Measurements from ENCODE around the gene RIIAD1.
"Not testable (repeated sequence)": the region's sequence is repeated elsewhere in the genome, so short reads cannot be mapped to it uniquely, and the experiment has no call there.

The RIIAD1 gene

DNA sequence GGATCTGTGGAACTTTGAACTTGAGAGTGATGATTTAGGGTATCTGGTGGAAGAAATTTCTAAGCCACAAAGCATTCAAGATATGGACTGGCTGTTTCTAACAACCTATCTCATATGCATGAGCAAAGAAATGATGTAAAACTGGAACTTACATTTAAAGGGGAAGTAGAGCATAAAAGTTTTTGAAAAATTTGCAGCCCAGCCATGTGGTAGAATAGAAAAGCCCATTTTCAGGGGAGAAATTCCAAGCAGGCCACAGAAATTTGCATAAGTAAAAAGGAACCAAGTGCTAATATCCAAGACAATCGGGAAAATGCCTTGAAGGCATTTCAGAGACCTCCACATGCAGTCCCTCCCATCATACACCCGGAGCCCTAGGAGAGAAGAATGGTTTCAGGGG is 15.7 kb downstream of the RIIAD1 start:
- DNase-seq (ENCODE audit: low spot score): no peak

DNA sequence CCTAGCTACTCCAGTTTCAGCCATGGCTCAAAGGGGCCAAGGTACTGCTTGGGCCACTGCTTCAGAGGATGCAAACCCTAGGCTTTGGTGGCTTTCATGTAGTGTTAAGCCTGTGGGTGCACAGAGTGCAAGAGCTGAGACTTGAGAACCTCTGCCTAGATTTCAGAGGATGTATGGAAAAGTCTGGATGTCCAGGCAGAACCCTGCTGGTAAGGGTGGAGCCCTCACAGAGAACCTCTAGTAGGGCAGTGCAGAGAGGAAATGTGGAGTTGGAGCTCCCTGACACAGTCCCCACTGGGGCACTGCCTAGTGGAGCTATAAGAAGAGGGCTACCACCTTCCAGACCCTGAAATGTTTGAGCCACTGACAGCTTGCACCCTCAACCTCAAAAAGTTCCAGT is 16.2 kb downstream of the RIIAD1 start:
- no peak for DNase-seq (ENCODE audit: low spot score)

DNA sequence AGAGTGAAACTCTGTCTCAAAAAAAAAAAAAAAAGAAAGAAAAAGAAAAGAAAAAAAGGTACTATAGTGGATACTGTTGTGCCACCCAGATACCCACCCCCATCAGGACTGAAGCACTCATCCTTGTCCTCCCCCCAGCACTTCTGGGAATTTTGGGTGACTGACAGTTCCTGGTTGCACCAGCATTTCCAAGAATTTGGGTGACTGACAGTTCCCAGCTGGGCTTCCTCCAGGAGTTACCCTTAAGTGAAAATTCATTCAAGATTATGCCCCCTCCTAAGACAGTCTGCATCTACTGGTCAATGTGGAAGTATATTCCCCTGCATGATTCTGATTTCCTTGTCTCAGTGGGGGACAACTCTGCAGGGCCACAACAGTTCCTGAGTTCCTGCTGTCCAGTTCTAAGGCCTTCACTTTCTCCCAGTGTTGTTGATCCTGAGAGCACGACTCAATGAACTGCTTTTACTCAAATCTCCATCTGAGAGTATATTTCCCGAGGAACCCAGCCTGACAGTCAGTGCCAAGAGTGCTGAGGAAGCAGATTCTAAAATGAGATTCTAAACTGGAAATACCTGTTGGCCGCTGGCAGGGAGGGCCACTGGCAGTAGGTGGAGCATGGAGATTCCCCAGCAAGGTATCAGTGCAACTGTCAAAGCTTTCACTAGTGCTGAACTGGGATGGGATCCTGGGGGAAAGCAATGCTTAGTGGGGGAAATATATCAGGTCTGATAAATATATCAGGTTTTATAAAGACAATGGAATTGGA is 18.5 kb downstream of the RIIAD1 start:
- no peak for DNase-seq (ENCODE audit: low spot score)

DNA sequence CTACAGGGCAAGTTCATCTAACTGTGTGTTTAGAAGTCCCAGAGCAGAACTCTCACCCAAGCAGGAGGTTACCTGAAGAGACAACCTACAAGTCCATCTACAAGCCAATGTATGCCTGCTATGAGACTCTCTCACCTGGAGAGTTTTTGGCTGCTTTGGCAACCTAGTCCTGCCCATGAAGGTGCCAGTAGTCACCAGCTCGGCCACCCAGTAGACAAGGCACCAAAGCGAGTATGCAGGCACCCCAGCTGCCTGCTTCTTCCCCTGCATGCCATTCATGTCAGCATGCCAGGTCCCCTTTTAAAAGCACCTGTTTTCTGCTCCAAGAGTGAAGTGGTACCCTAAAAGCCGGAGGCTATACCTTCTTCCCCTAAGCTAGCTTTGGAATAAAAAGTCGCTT is 20.2 kb downstream of the RIIAD1 start:
- DNase-seq (ENCODE audit: low spot score): no peak

DNA sequence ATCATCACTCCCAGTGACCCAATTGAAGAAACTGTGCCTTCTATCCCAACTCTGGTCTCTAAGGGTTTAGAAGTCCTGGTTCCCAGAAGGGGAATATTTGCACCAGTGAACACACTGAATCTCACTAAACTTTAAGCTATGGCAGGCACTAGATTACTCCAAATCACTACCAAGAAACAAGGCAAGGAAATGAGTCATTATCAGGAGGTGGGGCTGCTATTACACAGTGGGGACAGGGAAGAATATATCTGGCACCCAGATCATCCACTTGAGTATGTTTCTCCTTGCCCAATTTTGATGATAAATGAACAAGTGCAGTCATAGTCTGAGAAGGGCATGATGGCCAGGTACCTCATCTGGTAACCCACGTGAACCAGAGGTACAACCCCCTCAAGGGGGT is 35.0 kb downstream of the RIIAD1 start:
- DNase-seq (ENCODE audit: low spot score): no peak

DNA sequence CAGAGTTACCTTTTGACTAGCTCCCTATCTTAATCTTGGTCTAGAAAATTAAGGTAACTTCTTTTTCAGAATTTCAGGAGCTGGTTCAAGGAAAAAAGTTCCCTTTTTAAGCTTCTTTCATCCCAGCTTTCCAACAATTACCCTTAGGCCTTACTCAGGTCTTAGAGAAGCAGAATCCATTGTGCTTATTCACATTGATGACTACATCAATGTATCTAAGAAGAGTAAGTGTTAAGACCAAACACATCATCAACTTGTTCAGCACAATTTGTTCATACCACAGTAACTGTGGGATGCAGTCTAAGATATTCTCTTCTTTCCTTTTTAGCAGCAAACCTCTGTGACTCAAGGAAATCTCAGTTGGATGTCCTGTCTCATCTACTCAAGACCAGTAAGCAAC is 37.9 kb downstream of the RIIAD1 start:
- no peak for DNase-seq (ENCODE audit: low spot score)

DNA sequence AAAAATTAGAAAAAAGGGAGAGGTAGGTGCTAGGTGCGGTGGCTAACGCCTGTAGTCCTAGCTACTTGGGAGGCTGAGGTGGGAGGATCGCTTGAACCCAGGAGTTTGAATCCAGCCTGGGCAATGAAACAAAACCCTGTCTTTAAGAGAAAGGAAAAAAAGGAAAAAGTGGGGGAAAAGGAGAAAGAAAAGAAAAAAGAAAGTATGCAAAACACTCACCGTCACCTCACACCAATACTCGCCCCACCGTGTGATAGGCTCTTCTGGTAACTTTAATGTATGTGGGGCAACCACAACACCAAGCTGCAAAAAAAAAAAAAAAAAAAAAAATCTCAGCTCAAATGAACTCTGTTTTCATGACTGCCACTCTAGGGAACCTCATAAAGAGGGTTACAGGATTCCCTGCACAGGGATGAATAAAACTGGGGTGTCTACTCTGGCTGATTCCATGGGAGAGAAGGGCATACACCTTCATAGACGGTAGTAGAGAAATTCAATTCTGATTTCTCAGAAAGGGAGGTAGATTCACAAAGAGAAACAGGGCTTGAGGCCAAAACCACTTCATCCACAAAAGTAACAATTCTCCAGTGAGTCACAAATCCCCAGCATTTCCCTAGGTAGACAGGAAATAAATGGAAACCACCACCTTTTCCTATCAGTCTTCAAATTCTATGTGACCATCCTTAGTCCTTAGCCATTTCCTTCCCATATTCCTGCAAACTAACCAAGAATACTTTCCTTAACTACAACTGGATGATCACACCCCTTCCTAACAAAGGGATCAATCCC is 39.5 kb downstream of the RIIAD1 start:
- no peak for DNase-seq (ENCODE audit: low spot score)

DNA sequence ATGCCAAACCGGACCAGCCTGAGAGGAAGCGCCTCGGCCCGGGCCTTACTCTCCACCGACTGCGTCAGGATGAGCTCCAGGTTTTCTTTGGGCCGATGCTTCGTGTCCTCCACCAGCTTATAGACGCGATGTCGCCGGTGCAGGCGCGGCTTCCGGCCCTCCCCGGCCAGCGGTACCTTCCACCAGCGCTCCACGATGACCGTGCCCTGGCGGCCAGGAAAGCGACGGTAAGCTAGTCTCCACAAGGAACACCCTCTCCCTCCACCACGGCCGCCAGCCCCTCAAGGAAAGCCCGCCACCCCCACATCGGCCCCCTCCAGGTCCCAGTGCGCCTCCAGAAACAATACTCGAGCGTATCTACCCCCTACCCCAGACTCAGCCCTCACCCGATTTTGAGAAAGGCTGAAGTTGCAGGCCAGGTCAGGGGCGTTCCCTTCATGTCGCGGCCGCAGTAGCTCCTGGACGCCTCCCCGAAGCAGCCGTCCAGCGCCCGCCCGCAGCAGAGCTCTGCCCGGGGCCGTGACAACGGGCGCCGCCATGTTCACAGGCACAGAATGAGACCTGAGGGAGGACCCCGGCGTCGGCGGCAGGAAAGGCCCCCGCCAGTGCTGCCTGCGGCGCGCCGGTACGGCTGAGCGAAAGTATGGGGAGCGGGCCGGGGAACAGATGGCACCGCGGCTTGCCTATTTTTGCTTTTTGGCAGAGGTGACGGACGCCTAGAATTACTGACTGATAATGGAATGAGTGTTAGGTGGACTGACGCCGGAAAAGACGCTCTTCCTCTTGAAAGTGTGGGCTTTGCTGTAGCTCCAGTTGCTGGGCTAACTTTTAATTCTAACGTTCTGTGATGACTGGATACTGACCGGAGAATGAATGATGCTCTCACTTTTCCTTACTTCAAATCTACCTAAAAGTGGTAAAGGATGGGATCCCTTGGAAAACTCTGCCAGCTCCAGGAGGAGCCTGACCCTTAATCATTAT is 41.9 kb downstream of the RIIAD1 start, which contains the start of gene MRPL9:
TSS of gene MRPL9 (minus strand) at position 556 of the 981 bp plus-strand sequence. CDS start at position 539, 17 bp downstream.
- peak; percentile 69 for DNase-seq (ENCODE audit: low spot score)

DNA sequence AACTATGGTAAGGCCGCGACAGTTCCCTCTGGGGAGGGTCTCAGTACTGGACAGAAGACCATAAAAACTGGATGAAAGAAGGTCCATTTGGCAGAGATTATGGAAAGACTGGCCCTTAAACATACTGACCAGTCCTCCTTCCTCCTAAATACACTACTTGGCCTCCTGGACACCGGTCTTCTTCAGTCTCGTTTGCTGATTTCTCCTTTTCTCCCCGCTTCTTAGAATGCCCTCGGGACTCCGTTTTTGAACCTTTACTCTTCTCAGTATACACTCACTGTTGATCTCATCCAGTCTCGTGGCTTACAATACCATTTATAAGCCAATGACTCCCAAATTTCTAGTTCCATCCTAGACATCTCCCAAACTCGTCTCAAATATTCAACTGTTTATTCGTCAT is 42.7 kb downstream of the RIIAD1 start:
- DNase-seq (ENCODE audit: low spot score): no peak

DNA sequence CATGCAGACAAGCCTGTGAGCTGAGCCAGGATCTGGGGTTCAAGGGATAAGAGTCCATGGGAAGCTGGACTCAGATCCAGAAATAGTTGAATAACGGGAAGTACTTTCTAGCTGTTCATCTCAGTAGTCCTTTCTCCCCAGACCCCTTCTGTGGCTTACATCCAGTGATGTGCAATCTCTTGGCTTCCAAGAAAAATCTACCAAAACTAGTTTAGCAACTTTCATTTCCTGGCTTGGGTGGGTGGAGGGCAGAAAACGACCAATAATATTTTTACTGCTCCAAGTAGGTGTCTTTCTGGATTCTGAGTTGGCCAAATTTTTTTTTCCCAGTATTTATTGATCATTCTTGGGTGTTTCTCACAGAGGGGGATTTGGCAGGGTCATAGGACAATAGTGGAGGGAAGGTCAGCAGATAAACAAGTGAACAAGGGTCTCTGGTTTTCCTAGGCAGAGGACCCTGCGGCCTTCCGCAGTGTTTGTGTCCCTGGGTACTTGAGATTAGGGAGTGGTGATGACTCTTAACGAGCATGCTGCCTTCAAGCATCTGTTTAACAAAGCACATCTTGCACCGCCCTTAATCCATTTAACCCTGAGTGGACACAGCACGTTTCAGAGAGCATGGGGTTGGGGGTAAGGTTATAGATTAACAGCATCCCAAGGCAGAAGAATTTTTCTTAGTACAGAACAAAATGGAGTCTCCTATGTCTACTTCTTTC is 47.2 kb downstream of the RIIAD1 start:
- DNase-seq (ENCODE audit: low spot score): not testable (repeated sequence)

DNA sequence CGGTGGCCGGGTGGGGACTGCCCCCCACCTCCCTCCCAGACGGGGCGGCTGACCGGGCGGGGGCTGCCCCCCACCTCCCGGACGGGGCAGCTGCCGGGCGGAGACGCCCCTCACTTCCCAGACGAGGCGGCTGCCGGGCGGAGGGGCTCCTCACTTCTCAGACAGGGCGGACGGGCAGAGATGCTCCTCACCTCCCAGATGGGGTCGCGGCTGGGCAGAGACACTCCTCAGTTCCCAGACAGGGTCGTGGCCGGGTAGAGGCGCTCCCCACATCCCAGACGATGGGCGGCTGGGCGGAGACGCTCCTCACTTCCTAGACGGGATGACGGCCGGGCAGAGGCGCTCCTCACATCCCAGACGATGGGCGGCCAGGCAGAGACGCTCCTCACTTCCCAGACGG is 47.9 kb downstream of the RIIAD1 start:
- not testable (repeated sequence) for DNase-seq (ENCODE audit: low spot score)

DNA sequence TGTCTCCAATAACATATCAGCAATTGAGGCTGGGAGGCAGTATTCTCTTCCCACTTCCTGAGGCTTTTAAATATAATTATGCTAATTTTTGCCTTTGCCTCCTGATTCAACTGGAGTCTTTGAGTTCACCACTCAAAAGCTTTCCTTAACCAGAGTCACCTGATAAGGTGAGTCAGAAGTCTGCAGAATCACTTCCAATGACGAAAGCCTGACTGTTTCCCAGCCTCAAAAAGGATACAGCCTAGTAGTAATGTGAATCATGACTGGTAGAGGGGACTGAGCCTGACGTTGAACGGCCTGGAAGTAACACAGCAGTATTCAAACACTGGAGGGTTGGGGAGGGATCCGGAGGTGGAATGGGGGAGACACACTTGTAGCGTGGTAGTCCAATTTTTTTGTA is 52.4 kb downstream of the RIIAD1 start:
- peak; percentile 19 for DNase-seq (ENCODE audit: low spot score)

DNA sequence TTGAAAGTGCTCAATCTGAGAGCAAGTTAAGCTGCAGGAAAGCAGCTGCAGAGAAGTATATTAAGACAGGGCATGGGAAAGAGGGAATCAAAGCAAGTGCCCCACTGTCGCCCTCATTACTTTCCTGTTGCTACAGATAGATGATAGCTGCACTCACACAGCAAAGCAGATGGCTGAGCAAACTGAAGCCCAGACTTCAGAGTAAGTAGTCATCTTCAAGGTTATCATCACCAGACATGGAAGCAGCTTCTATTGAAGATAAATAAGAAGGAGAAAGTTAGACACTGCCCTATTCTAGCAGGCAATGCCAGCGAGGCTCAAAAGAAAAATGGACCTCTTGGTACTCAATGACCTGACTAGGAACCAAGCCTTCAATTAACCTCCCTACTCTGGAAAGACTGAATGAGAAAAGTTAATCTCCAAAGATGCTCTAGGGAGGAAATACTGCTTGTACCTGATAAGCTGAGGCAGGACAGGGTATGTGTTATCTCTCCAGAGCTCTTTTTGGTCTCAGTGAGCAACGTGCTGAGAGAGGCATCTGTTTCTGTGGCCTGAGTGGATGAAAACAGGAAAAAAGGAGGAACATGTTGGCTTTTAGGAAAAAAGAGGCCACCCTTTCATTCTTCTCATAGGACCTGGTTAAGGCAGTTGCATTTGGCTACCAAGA is 53.1 kb downstream of the RIIAD1 start:
- DNase-seq (ENCODE audit: low spot score): peak; percentile 50

DNA sequence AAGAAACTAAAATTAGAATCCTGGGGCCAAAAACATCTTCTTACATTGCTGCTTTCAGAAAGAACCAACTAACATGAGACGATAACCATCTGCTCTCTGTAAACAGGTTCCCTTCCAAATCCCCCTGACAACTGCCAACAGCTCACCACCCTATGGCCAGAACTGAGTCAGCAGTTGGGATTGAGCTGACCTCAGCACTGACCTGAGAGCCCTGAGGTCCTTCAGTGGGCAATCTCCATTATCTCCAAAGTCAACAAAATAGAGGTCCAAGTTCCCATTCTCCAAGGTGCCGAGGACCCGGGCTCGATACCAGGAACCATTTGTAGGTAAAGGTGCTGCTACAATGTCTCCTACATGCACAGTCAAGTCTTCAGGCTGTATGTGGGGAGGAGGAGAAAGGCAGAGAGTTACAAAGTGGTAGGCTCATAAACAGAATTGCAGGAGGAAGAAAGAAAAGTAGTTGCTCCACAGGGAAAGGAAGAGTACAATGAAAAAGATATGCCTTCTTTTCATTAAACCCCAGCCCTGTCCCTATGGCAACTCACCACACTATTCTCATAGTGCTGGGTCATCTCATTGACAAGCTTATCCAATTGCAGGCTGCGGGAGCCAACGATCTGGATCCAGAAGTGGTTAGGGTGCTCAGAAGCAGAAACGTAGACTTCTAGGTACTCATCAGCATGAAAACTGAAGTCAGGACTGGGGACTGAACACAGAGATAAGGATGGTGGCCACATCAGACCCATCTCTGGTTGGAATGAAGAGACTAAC is 54.8 kb downstream of the RIIAD1 start:
- no peak for DNase-seq (ENCODE audit: low spot score)

DNA sequence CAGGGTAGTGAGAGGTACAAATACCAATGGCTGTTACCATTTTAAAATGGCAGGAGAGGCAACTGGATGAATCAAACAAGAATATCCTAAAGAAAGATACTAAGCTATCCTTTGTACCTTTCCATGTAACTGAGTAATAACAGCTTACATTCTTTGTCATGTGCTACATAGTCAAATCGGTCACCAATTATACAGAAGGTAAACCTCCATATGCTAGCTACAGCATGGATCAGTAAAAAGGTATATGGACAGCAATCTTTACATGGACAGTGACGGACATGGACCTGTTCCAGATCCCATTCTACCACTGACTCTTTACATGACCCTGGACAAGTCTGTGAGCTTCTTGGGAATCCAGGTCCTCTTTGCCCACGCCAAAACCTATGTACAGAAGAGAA is 55.3 kb downstream of the RIIAD1 start:
- DNase-seq (ENCODE audit: low spot score): no peak

DNA sequence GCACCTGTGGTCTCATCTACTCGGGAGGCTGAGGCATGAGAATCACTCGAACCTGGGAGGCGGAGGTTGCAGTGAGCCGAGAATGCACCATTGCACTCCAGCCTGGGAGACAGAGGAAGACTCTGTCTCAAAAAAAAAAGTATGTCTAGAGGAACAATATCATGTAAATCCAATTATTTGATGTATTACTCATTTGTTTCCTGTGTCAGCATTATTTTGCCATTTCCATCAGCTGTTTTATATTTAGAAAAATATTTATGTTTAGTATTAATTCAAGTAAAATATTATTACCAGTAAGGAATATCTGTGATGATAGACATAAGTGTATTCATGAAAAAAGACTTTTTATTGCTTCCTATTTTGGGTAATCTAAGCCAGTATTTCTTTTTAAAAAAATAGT is 56.0 kb downstream of the RIIAD1 start:
- DNase-seq (ENCODE audit: low spot score): no peak

Data from hematopoietic multipotent progenitor cell treated with erythropoietin and hydrocortisone succinate and interleukin-3 and kit ligand, for 17 days (in vitro differentiated cells).